Panc1 (cell line): Measurements from ENCODE around the gene FMO1.

Experiments
- CTCF ChIP-seq: fragments of 450-650 bp; IDR thresholded peaks from 2 replicates; pipeline ENCODE4 v1.5.1; 2017; ENCODE audit warnings: mild to moderate bottlenecking
- POLR2AphosphoS5 ChIP-seq: IDR thresholded peaks from 2 replicates; pipeline ENCODE4 v1.6.1; 2012; ENCODE audit warnings: mild to moderate bottlenecking, low read depth, low read length, moderate library complexity
- TCF7L2 ChIP-seq: IDR thresholded peaks from 2 replicates; pipeline ENCODE4 v1.6.1; 2011; ENCODE audit warnings: mild to moderate bottlenecking, low read depth, low read length, inconsistent platforms

GRCh38 chr1:171222936-171223335 is 25.4 kb upstream of the FMO1 start:
- no peak for TF ChIP-seq TCF7L2
- no peak for TF ChIP-seq CTCF
- TF ChIP-seq POLR2AphosphoS5: no peak
